ENCODE measurements around the gene CARNS1. TPM values are rescaled to one million over a fixed set of nuclear protein-coding genes. Genes with fewer than 3 reads are reported as not detected.

CARNS1 gene
- total RNA-seq, 4 donors from 2014 or later: 0.09 to 0.76 (median 0.25) TPM

GRCh38 chr11:67408437-67409200 lies 6.9 kb upstream of the CARNS1 start:
- intact Hi-C loops (cut with DNase I): no loop called here
- H3K27ac ChIP-seq: peak overlapping the region in 2 of 4 donors; percentile 29 to 65
- TF ChIP-seq CTCF (IDR thresholded peaks at IDR 0.05) (no peak), POLR2A (IDR thresholded peaks at IDR 0.05) (no peak)
- no peak overlapping the region for H3K4me3 ChIP-seq
- peaks cover 0 to 88% (median 0%) of the 10 kb centered on the region in 4 donors for H3K27me3 ChIP-seq
- no peaks in the 10 kb centered on the region for H3K36me3 ChIP-seq
- WGBS, 2 donors: 30 to 100% methylated on average over 1 to 3 of the region's 18 CpGs
- no peak for DNase-seq
- no peaks in the 10 kb centered on the region for H3K9me3 ChIP-seq
- H3K4me1 ChIP-seq: peaks cover 0 to 56% (median under 1%) of the 10 kb centered on the region in 3 donors

GRCh38 chr11:67409261-67409666 lies 6.2 kb upstream of the CARNS1 start:
- Histone ChIP-seq H3K36me3 (no peaks in the 10 kb centered on the region), H3K9me3 (no peaks in the 10 kb centered on the region), H3K27me3 (peaks cover 0 to 84% (median 0%) of the 10 kb centered on the region in 4 donors), H3K4me3 (peak overlapping the region in 3 of 4 donors; percentile 13 to 48 (median 13)), H3K4me1 (peaks cover 0 to 52% (median 0%) of the 10 kb centered on the region in 3 donors), H3K27ac (peak overlapping the region in 2 of 4 donors; percentile 45 to 65)
- 40 to 100% methylated on average over 1 to 2 of the region's 24 CpGs for WGBS, 2 donors
- intact Hi-C loops (cut with DNase I): no loop called here
- DNase-seq: no peak
- peak in 1 of 4 donors; percentile 40 for TF ChIP-seq POLR2A (IDR thresholded peaks at IDR 0.05)
- TF ChIP-seq CTCF (IDR thresholded peaks at IDR 0.05): no peak

- Histone ChIP-seq H3K4me3 (peak overlapping the region in 3 of 4 donors; percentile 13 to 48 (median 13)), H3K4me1 (peaks cover 0 to 55% (median 2%) of the 10 kb centered on the region in 3 donors), H3K27me3 (peaks cover 0 to 82% (median 0%) of the 10 kb centered on the region in 4 donors), H3K9me3 (no peaks in the 10 kb centered on the region), H3K27ac (peak overlapping the region in 2 of 4 donors; percentile 45 to 65), H3K36me3 (no peaks in the 10 kb centered on the region)
- DNase-seq: no peak
- intact Hi-C loops (cut with DNase I): no loop called here
- WGBS, 2 donors: 10 to 19% methylated on average over 2 to 9 of the region's 13 CpGs
- TF ChIP-seq POLR2A (IDR thresholded peaks at IDR 0.05) (peak in 1 of 4 donors; percentile 31), CTCF (IDR thresholded peaks at IDR 0.05) (no peak)
These were observed 5.6 kb upstream of the CARNS1 start for GRCh38 chr11:67409781-67410368.

- WGBS, 2 donors: 64% methylated on average over 7 of the region's 15 CpGs; no CpG with 5 or more reads in 1 of the 2 donors
- Histone ChIP-seq H3K4me1 (peaks cover 5 to 58% (median 7%) of the 10 kb centered on the region in 3 donors), H3K4me3 (no peak overlapping the region), H3K36me3 (no peaks in the 10 kb centered on the region), H3K9me3 (no peaks in the 10 kb centered on the region), H3K27ac (no peak overlapping the region), H3K27me3 (peaks cover 0 to 83% (median 0%) of the 10 kb centered on the region in 4 donors)
- no peak for TF ChIP-seq POLR2A (IDR thresholded peaks at IDR 0.05)
- no peak for DNase-seq
- intact Hi-C loops (cut with DNase I): no loop called here
These were observed 5.1 kb upstream of the CARNS1 start for GRCh38 chr11:67410369-67410831.

- intact Hi-C loops (cut with DNase I): no loop called here
- H3K4me3 ChIP-seq: no peak overlapping the region
- TF ChIP-seq POLR2A (IDR thresholded peaks at IDR 0.05) (no peak), CTCF (IDR thresholded peaks at IDR 0.05) (no peak)
- H3K27me3 ChIP-seq: peaks cover 0 to 75% (median 0%) of the 10 kb centered on the region in 4 donors
- H3K36me3 ChIP-seq: no peaks in the 10 kb centered on the region
- no peak for DNase-seq
- WGBS, 2 donors: 83 to 88% methylated on average over 5 to 12 of the region's 17 CpGs
- H3K9me3 ChIP-seq: no peaks in the 10 kb centered on the region
- H3K27ac ChIP-seq: no peak overlapping the region
- H3K4me1 ChIP-seq: peaks cover 12 to 62% (median 13%) of the 10 kb centered on the region in 3 donors
These were observed 4.3 kb upstream of the CARNS1 start for GRCh38 chr11:67410984-67411784.

All from esophagus squamous epithelium (tissue), 5 donors.